ENCODE results near the gene DNAH11. TPM values are rescaled to one million over a fixed set of nuclear protein-coding genes. Genes with fewer than 3 reads are reported as not detected.

DNAH11 gene
- polyA plus RNA-seq, 1 donor from 2014 or later, result 0.16 TPM

DNA sequence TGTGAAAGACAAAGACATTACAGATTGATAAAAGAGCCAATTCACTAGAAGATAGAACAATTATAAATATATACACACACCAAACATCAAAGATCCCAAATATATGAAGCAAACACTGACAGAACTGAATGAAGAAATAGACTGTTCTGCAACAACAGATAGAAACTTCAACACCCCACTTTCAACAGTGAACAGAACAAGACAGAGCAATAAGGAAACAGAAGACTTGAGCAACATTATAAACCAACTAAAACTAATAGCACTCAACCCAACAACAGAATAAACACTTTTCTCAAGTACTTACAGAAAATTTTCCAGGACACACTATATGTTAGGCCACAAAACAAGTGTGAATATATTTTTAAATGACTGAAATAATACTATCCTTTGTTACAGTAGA lies 392.0 kb downstream of the DNAH11 start:
- Histone ChIP-seq H3K9ac (ENCODE audit: low read length) (no peak overlapping the region), H3K36me3 (ENCODE audit: insufficient read depth, low read length) (no peaks in the 10 kb centered on the region), H3K27me3 (ENCODE audit: insufficient read depth, low read depth, low read length) (no peaks in the 10 kb centered on the region), H3K27ac (ENCODE audit: low read length) (no peak overlapping the region), H3K4me2 (ENCODE audit: low read length) (no peak overlapping the region), H3F3A (ENCODE audit: insufficient read depth, low read length, poor library complexity, severe bottlenecking) (no peaks in the 10 kb centered on the region), H2AFZ (ENCODE audit: low read depth, low read length) (no peak overlapping the region), H3K4me3 (ENCODE audit: low read length) (no peak overlapping the region), H3K9me3 (ENCODE audit: low read length) (no peaks in the 10 kb centered on the region), H4K20me1 (ENCODE audit: insufficient read depth) (no peaks in the 10 kb centered on the region), H3K79me2 (replicated peaks; ENCODE audit: insufficient read depth, low read length) (peaks cover 31% of the 10 kb centered on the region), H3K9me2 (ENCODE audit: insufficient read depth, low read length) (no peaks in the 10 kb centered on the region)
- no peak for TF ChIP-seq POLR2AphosphoS5 (IDR thresholded peaks at IDR 0.05)
- no peak for TF ChIP-seq EP300 (conservative IDR thresholded peaks at IDR 0.05; ENCODE audit: poor library complexity, severe bottlenecking)
- TF ChIP-seq MXI1 (conservative IDR thresholded peaks at IDR 0.05; ENCODE audit: poor library complexity, severe bottlenecking), result no peak
- TF ChIP-seq, protein P1, sequence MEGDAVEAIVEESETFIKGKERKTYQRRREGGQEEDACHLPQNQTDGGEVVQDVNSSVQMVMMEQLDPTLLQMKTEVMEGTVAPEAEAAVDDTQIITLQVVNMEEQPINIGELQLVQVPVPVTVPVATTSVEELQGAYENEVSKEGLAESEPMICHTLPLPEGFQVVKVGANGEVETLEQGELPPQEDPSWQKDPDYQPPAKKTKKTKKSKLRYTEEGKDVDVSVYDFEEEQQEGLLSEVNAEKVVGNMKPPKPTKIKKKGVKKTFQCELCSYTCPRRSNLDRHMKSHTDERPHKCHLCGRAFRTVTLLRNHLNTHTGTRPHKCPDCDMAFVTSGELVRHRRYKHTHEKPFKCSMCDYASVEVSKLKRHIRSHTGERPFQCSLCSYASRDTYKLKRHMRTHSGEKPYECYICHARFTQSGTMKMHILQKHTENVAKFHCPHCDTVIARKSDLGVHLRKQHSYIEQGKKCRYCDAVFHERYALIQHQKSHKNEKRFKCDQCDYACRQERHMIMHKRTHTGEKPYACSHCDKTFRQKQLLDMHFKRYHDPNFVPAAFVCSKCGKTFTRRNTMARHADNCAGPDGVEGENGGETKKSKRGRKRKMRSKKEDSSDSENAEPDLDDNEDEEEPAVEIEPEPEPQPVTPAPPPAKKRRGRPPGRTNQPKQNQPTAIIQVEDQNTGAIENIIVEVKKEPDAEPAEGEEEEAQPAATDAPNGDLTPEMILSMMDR (IDR thresholded peaks at IDR 0.05; ENCODE audit: poor library complexity, severe bottlenecking), result no peak
- no peak for TF ChIP-seq EZH2 (IDR thresholded peaks at IDR 0.05; ENCODE audit: borderline replicate concordance, insufficient read depth, low read length, poor library complexity, severe bottlenecking)
- no peak for TF ChIP-seq RAD21 (conservative IDR thresholded peaks at IDR 0.05)
- TF ChIP-seq, protein P2, sequence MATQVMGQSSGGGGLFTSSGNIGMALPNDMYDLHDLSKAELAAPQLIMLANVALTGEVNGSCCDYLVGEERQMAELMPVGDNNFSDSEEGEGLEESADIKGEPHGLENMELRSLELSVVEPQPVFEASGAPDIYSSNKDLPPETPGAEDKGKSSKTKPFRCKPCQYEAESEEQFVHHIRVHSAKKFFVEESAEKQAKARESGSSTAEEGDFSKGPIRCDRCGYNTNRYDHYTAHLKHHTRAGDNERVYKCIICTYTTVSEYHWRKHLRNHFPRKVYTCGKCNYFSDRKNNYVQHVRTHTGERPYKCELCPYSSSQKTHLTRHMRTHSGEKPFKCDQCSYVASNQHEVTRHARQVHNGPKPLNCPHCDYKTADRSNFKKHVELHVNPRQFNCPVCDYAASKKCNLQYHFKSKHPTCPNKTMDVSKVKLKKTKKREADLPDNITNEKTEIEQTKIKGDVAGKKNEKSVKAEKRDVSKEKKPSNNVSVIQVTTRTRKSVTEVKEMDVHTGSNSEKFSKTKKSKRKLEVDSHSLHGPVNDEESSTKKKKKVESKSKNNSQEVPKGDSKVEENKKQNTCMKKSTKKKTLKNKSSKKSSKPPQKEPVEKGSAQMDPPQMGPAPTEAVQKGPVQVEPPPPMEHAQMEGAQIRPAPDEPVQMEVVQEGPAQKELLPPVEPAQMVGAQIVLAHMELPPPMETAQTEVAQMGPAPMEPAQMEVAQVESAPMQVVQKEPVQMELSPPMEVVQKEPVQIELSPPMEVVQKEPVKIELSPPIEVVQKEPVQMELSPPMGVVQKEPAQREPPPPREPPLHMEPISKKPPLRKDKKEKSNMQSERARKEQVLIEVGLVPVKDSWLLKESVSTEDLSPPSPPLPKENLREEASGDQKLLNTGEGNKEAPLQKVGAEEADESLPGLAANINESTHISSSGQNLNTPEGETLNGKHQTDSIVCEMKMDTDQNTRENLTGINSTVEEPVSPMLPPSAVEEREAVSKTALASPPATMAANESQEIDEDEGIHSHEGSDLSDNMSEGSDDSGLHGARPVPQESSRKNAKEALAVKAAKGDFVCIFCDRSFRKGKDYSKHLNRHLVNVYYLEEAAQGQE (IDR thresholded peaks at IDR 0.05; ENCODE audit: borderline replicate concordance), result no peak
- no peak for TF ChIP-seq TAF1 (IDR thresholded peaks at IDR 0.05; ENCODE audit: low read depth)
- no peak for TF ChIP-seq SMC3 (conservative IDR thresholded peaks at IDR 0.05; ENCODE audit: poor library complexity)

- peaks cover 31% of the 10 kb centered on the region for H3K79me2 ChIP-seq (replicated peaks; ENCODE audit: insufficient read depth, low read length)
- H3K27ac ChIP-seq (ENCODE audit: low read length), result no peak overlapping the region
- H3K4me3 ChIP-seq (ENCODE audit: low read length), result no peak overlapping the region
- H3F3A ChIP-seq (ENCODE audit: insufficient read depth, low read length, poor library complexity, severe bottlenecking), result peaks cover 2% of the 10 kb centered on the region
- no peak for TF ChIP-seq POLR2AphosphoS5 (IDR thresholded peaks at IDR 0.05)
- H3K9ac ChIP-seq (ENCODE audit: low read length), result no peak overlapping the region
- H3K4me2 ChIP-seq (ENCODE audit: low read length), result no peak overlapping the region
- no peaks in the 10 kb centered on the region for H3K9me2 ChIP-seq (ENCODE audit: insufficient read depth, low read length)
- H3K9me3 ChIP-seq (ENCODE audit: low read length), result no peaks in the 10 kb centered on the region
- H3K27me3 ChIP-seq (ENCODE audit: insufficient read depth, low read depth, low read length), result no peaks in the 10 kb centered on the region
- H4K20me1 ChIP-seq (ENCODE audit: insufficient read depth), result no peaks in the 10 kb centered on the region
- no peak overlapping the region for H2AFZ ChIP-seq (ENCODE audit: low read depth, low read length)
- H3K36me3 ChIP-seq (ENCODE audit: insufficient read depth, low read length), result no peaks in the 10 kb centered on the region
Observed at GRCh38 chr7:21938463-21938862, 395.6 kb downstream of the DNAH11 start.

Measured in neural cell (in vitro differentiated cells).